ENCODE data around the gene VPS37C. TPM values are rescaled to one million over a fixed set of nuclear protein-coding genes. Genes with fewer than 3 reads are reported as not detected.

Gene VPS37C
- total and polyA plus RNA-seq, 4 donors: 2.6 to 6.1 (median 5.1) TPM

DNA sequence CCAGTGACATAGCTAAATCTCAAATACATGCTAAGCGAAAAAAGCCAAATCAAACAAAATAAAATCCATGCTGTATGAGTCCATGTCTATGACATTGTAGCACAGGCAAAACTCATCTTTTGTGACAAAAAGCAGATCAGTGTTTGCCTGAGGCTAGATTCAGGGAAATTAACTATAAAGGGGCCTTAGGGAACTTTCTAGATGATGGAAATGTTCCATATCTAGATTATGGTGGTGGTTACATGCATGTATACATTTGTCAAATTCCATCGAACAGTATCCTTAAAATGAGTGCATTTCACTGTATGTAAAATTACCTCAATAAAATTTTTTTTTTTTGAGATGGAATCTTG is 44.1 kb downstream of the VPS37C start:
- no peak for DNase-seq (ENCODE audit: low spot score)
- WGBS: 90% methylated on average over 2 of the region's 2 CpGs
- Histone ChIP-seq H3K4me1 (ENCODE audit: control insufficient read depth in 4 of 4, insufficient read depth in 4 of 4, low read length in 3 of 4) (no peaks in the 10 kb centered on the region), H3K36me3 (ENCODE audit: control insufficient read depth in 4 of 4, insufficient read depth in 3 of 4, low read depth in 1 of 4, low read length in 3 of 4) (no peaks in the 10 kb centered on the region), H3K27ac (ENCODE audit: low read depth in 1 of 2, low read length in 2 of 2) (no peak overlapping the region), H3K9ac (ENCODE audit: low read depth in 1 of 2, low read length in 2 of 2) (no peak overlapping the region), H3K9me3 (ENCODE audit: control insufficient read depth in 4 of 4, low read length in 3 of 4) (no peaks in the 10 kb centered on the region), H3K27me3 (ENCODE audit: control insufficient read depth in 4 of 4, insufficient read depth in 4 of 4, low read length in 3 of 4) (no peaks in the 10 kb centered on the region), H3K4me3 (ENCODE audit: low read depth in 1 of 3, low read length in 3 of 3) (no peak overlapping the region)
- TF ChIP-seq, protein P1, sequence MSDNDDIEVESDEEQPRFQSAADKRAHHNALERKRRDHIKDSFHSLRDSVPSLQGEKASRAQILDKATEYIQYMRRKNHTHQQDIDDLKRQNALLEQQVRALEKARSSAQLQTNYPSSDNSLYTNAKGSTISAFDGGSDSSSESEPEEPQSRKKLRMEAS (IDR thresholded peaks at IDR 0.05): no peak
- TF ChIP-seq RAD21 (IDR thresholded peaks at IDR 0.05): no peak
- TF ChIP-seq, protein P2, sequence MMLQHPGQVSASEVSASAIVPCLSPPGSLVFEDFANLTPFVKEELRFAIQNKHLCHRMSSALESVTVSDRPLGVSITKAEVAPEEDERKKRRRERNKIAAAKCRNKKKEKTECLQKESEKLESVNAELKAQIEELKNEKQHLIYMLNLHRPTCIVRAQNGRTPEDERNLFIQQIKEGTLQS (IDR thresholded peaks at IDR 0.05): no peak
- TF ChIP-seq YY1 (IDR thresholded peaks at IDR 0.05): no peak
- TF ChIP-seq SP1 (IDR thresholded peaks at IDR 0.05): no peak
- TF ChIP-seq, protein P3, sequence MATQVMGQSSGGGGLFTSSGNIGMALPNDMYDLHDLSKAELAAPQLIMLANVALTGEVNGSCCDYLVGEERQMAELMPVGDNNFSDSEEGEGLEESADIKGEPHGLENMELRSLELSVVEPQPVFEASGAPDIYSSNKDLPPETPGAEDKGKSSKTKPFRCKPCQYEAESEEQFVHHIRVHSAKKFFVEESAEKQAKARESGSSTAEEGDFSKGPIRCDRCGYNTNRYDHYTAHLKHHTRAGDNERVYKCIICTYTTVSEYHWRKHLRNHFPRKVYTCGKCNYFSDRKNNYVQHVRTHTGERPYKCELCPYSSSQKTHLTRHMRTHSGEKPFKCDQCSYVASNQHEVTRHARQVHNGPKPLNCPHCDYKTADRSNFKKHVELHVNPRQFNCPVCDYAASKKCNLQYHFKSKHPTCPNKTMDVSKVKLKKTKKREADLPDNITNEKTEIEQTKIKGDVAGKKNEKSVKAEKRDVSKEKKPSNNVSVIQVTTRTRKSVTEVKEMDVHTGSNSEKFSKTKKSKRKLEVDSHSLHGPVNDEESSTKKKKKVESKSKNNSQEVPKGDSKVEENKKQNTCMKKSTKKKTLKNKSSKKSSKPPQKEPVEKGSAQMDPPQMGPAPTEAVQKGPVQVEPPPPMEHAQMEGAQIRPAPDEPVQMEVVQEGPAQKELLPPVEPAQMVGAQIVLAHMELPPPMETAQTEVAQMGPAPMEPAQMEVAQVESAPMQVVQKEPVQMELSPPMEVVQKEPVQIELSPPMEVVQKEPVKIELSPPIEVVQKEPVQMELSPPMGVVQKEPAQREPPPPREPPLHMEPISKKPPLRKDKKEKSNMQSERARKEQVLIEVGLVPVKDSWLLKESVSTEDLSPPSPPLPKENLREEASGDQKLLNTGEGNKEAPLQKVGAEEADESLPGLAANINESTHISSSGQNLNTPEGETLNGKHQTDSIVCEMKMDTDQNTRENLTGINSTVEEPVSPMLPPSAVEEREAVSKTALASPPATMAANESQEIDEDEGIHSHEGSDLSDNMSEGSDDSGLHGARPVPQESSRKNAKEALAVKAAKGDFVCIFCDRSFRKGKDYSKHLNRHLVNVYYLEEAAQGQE (IDR thresholded peaks at IDR 0.05): no peak
- no peak for TF ChIP-seq FOXA2 (IDR thresholded peaks at IDR 0.05)
- TF ChIP-seq GABPA (IDR thresholded peaks at IDR 0.05 in 1 of 2, conservative IDR thresholded peaks at IDR 0.05 in 1 of 2): no peak
- TF ChIP-seq HNF4G (IDR thresholded peaks at IDR 0.05): no peak
- no peak for TF ChIP-seq HNF4A (conservative IDR thresholded peaks at IDR 0.05)

DNA sequence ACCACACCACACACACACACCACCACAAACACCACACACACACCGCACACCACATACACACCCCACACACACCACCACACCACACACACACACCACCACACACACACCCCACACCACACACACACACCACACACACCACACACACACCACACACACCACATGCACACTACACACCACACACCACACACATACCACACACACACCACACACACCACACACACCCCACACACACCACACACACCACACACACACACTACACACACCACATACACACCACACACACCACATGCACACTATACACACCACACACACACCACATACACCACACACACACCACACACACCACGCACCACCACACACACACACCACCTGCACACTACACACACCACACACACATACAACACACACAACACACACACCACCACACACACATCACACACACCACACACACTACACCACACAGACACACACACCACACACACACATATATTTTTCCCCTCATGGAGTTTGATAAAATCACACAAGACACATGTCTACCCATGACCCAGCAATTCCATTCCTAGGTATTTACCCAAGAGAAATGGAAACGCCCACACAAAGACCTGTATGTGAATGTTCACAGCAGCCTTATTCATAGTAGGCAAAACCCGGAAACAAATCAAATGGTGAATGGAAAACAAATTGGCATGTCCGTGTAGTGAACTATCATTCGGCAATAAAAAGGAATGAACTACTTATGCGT is 44.6 kb downstream of the VPS37C start:
- no peaks in the 10 kb centered on the region for H3K36me3 ChIP-seq (ENCODE audit: control insufficient read depth in 4 of 4, insufficient read depth in 3 of 4, low read depth in 1 of 4, low read length in 3 of 4)
- 87% methylated on average over 7 of the region's 7 CpGs for WGBS
- H3K4me3 ChIP-seq (ENCODE audit: low read depth in 1 of 3, low read length in 3 of 3): no peak overlapping the region
- no peak for DNase-seq (ENCODE audit: low spot score)
- no peaks in the 10 kb centered on the region for H3K27me3 ChIP-seq (ENCODE audit: control insufficient read depth in 4 of 4, insufficient read depth in 4 of 4, low read length in 3 of 4)
- TF ChIP-seq NR2F2 (IDR thresholded peaks at IDR 0.05) (no peak), HNF4A (conservative IDR thresholded peaks at IDR 0.05) (no peak)
- H3K27ac ChIP-seq (ENCODE audit: low read depth in 1 of 2, low read length in 2 of 2): no peak overlapping the region
- no peaks in the 10 kb centered on the region for H3K4me1 ChIP-seq (ENCODE audit: control insufficient read depth in 4 of 4, insufficient read depth in 4 of 4, low read length in 3 of 4)
- H3K9me3 ChIP-seq (ENCODE audit: control insufficient read depth in 4 of 4, low read length in 3 of 4): no peaks in the 10 kb centered on the region
- no peak overlapping the region for H3K9ac ChIP-seq (ENCODE audit: low read depth in 1 of 2, low read length in 2 of 2)

DNA sequence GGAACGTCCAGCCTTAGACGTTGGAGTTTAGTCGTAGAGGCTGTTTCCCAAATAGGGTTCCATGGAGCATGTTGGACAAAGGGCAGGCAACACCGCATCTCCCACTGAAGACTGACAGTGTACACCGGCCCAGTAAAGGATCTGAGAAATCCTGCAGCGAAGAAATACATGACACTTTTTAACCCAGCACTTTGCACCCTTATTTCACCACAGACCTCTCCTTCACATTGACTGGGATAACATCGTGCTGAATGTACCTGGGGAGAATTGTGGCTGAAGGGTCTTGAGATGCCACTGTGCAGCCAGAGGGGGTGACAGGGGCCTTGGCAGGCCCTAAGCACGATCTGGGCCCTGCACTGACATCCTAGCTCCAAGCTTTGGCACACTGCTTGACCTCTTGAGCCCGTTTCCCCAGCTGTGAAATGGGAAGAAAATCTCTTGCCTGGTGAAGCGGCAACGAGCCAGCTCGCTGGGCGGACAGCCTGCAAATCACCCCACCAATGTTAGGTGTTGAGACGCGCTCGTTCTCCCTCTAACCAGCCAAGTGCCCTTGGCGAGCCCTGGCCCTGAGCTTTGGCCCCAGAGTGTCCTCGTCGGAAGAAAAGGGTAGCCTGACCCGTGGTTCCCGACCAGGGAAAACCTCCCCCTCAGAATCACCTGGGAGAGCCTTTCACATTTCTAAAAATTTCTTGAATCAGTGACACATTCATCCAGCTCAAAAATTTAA is 45.6 kb downstream of the VPS37C start:
- H3K4me1 ChIP-seq (ENCODE audit: control insufficient read depth in 4 of 4, insufficient read depth in 4 of 4, low read length in 3 of 4): no peaks in the 10 kb centered on the region
- WGBS: 88% methylated on average over 21 of the region's 21 CpGs
- H3K27me3 ChIP-seq (ENCODE audit: control insufficient read depth in 4 of 4, insufficient read depth in 4 of 4, low read length in 3 of 4): no peaks in the 10 kb centered on the region
- no peak overlapping the region for H3K9ac ChIP-seq (ENCODE audit: low read depth in 1 of 2, low read length in 2 of 2)
- H3K27ac ChIP-seq (ENCODE audit: low read depth in 1 of 2, low read length in 2 of 2): no peak overlapping the region
- H3K4me3 ChIP-seq (ENCODE audit: low read depth in 1 of 3, low read length in 3 of 3): no peak overlapping the region
- DNase-seq (ENCODE audit: low spot score): no peak
- no peaks in the 10 kb centered on the region for H3K9me3 ChIP-seq (ENCODE audit: control insufficient read depth in 4 of 4, low read length in 3 of 4)
- no peaks in the 10 kb centered on the region for H3K36me3 ChIP-seq (ENCODE audit: control insufficient read depth in 4 of 4, insufficient read depth in 3 of 4, low read depth in 1 of 4, low read length in 3 of 4)
- no peak for TF ChIP-seq YY1 (IDR thresholded peaks at IDR 0.05)
- TF ChIP-seq HNF4A (conservative IDR thresholded peaks at IDR 0.05): no peak
- no peak for TF ChIP-seq RAD21 (IDR thresholded peaks at IDR 0.05)
- no peak for TF ChIP-seq NR2F2 (IDR thresholded peaks at IDR 0.05)
- TF ChIP-seq SP1 (IDR thresholded peaks at IDR 0.05): no peak
- TF ChIP-seq, protein P4, sequence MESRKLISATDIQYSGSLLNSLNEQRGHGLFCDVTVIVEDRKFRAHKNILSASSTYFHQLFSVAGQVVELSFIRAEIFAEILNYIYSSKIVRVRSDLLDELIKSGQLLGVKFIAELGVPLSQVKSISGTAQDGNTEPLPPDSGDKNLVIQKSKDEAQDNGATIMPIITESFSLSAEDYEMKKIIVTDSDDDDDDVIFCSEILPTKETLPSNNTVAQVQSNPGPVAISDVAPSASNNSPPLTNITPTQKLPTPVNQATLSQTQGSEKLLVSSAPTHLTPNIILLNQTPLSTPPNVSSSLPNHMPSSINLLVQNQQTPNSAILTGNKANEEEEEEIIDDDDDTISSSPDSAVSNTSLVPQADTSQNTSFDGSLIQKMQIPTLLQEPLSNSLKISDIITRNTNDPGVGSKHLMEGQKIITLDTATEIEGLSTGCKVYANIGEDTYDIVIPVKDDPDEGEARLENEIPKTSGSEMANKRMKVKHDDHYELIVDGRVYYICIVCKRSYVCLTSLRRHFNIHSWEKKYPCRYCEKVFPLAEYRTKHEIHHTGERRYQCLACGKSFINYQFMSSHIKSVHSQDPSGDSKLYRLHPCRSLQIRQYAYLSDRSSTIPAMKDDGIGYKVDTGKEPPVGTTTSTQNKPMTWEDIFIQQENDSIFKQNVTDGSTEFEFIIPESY (IDR thresholded peaks at IDR 0.05): no peak
- TF ChIP-seq EGR1 (IDR thresholded peaks at IDR 0.05; ENCODE audit: low read depth in 2 of 2): no peak
- no peak for TF ChIP-seq FOXA2 (IDR thresholded peaks at IDR 0.05)
- TF ChIP-seq RXRA (IDR thresholded peaks at IDR 0.05): no peak
- no peak for TF ChIP-seq TAF1 (conservative IDR thresholded peaks at IDR 0.05)
- TF ChIP-seq, protein P2 (IDR thresholded peaks at IDR 0.05): no peak
- TF ChIP-seq, protein P3 (IDR thresholded peaks at IDR 0.05): no peak
- no peak for TF ChIP-seq GABPA (IDR thresholded peaks at IDR 0.05 in 1 of 2, conservative IDR thresholded peaks at IDR 0.05 in 1 of 2)
